ENCODE data around the gene HABP4.

HABP4 gene

DNA sequence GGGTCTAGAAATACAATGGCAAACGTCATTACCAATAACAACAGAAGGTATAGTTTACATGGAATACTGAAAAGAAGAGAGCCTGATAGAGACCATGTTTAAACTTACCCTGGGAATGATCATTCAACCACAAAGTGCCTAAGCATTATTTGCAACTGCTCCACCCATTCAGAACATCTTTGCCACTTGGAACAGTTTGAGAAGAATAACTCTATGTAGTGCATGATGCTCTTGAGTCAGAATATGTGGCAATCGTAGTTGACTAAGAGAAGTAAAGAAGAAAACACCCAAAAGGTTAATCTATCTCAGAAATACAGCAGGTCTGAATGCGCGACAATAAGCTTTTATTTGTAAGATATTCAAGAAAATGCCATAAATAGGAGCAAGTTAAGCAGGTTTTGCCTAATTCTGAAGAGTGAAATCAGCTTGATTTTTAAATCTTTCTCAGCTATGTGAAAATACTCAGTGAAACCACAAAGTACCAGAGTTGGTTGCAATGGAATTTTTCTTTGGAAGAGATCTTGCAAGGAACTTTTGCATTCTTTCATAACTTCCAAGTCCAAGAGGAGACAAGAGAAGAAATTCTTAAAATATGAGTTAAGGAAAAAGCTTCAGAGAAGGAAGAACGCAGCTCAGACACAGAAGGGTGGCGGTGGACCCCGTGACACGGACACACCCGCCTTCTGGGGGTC is 64.3 kb downstream of the HABP4 start:
- no peak for FAIRE-seq
- DNase-seq (ENCODE audit: extremely low spot score, insufficient read length, low read depth): no peak

DNA sequence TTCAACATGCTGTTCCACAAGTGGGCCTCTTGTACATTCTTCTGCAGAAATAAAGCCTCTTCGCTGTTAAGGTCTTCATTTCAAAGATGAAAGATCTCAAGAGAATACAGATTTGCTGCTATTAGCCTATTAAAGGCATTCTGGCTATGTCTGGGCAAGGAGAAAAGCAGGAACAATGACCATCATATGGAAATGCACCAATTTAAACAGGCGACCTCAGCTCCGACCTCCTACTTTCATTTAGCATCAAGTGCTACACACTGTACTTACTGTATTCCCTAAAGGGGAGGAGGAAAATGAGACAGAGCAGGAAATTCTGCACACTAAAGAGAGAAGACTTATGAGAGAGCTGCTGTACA is 64.8 kb downstream of the HABP4 start:
- FAIRE-seq (no peak), DNase-seq (ENCODE audit: extremely low spot score, insufficient read length, low read depth) (no peak)

DNA sequence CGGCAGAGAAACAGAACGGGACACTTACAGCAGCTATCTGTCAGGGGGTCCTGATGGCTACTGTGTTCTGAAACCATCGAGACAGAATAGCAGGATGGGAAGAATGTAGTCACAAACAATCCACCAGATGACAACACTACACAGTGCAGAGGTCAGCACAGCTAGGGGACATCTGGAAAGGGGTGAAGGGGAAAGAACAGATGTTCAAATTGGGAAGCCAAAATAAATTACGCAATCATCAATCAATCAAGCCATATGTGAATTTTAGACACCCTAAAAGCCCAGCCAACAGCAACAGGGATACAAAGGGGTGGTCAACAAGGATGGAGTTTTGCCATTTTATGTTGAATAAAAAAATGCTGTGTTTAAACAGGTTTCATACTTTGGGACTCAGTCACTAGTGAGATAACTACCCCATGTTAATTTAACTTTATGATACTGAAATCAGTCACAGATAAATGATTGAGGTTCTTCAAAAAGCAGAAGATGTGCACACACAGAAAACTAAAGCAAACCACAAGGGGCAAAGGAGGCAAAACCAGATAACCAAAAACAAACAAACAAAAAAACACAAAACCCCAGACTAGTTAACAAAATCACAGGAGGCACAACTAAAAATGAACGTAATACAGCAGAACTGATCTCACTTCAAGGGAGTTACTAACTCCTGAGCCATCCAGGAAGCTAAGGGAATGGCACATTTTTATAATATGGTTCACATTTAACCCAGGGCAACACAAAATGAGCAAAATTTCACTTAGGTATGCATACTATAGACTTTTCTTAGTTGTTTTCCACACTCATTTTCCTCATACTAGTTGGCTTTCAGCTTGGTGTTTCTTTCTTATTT is 65.9 kb downstream of the HABP4 start:
- no peak for FAIRE-seq
- DNase-seq (ENCODE audit: extremely low spot score, insufficient read length, low read depth): no peak

DNA sequence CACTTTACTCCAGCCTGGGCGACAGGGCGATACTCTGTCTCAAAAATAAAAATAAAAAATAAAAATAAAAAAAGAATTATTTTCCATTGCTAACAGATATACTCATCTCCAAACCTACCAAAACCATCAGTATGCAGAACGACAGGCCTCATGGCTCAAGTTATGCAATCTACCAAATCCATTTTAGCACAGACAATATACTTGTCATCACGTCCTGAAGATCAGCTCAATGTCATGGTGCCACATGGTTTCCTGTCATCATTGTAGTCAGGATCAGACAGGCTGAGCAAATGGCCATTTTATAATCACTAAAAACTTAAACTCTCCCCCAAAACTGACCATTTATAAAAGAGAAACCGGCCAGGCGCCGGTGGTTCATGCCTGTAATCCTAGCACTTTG is 69.1 kb downstream of the HABP4 start:
- DNase-seq (ENCODE audit: extremely low spot score, insufficient read length, low read depth) (no peak), FAIRE-seq (no peak)

GRCh38 chr9:96519787-96520186 is 69.8 kb downstream of the HABP4 start:
- no peak for FAIRE-seq
- no peak for DNase-seq (ENCODE audit: extremely low spot score, insufficient read length, low read depth)

- FAIRE-seq: no peak
- no peak for DNase-seq (ENCODE audit: extremely low spot score, insufficient read length, low read depth)
Observed at GRCh38 chr9:96522366-96522765, 72.4 kb downstream of the HABP4 start.

- DNase-seq (ENCODE audit: extremely low spot score, insufficient read length, low read depth) (no peak), FAIRE-seq (no peak)
Observed at GRCh38 chr9:96523374-96523773, 73.4 kb downstream of the HABP4 start.

- FAIRE-seq: no peak
- no peak for DNase-seq (ENCODE audit: extremely low spot score, insufficient read length, low read depth)
Observed at GRCh38 chr9:96524045-96524444, 74.1 kb downstream of the HABP4 start.

DNA sequence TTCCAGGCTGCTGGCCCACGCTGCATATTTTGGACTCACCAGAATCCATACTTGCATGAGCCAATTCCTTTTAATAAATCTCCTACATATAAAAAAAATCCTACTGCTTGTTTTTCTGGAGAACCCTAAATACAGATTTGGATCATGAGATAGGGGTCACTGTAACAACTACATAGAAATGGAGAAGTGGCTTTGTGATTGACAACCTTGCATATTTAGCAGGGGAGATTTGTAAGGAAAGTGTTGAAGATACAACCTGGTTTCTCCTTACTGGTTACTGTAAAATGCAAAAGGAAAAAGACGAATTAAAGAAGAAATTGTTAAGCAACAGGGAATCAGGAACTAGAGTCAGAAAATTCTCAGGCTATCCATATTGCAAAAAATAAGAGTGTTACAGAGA is 74.8 kb downstream of the HABP4 start:
- DNase-seq (ENCODE audit: extremely low spot score, insufficient read length, low read depth): no peak

DNA sequence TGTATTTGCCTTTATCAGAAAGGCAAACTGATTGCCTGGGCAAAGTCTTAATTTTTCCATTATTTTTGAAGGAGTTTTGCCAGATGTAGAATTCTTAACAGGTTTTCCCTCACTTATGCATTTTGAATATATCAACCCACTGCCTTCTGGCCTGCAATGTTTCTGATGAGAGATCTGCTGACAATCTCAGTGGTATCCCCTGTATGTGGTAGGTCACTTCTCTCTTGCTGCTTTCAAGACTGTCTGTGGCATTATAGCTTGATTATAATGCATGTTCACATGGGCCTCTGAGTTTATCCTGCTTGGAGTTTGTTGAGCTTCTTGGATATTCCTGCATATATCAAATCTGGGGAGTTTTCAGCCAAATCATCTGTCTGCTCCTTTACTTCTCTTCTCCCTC is 82.2 kb downstream of the HABP4 start:
- DNase-seq (ENCODE audit: extremely low spot score, insufficient read length, low read depth) (no peak), FAIRE-seq (no peak)

More for the DNA sequence above, 74.8 kb downstream of the HABP4 start:
- no peak for FAIRE-seq

- FAIRE-seq: no peak
Observed at GRCh38 chr9:96540106-96540505, 90.1 kb downstream of the HABP4 start.

More at GRCh38 chr9:96540106-96540505, 90.1 kb downstream of the HABP4 start:
- DNase-seq (ENCODE audit: extremely low spot score, insufficient read length, low read depth): no peak
